Duodenal mucosa (tissue), 2 donors: ENCODE results near the gene KRTAP4-11.
"Not testable (repeated sequence)": the region's sequence is repeated elsewhere in the genome, so short reads cannot be mapped to it uniquely, and the experiment has no call there.

ENCODE experiments used
- H3K27ac ChIP-seq: one replicate; pipeline ENCODE4 v1.7.0; 2013; ENCODE audit warnings: low read depth, low read length
- H3K27me3 ChIP-seq, 2 donors: one replicate each; pipeline ENCODE4 v1.7.0; 2013; ENCODE audit warnings: low read length in 2 of 2, control low read depth in 1 of 2; ENCODE audit not compliant: insufficient read depth in 2 of 2, control insufficient read depth in 1 of 2
- H3K36me3 ChIP-seq, 2 donors: one replicate each; pipeline ENCODE4 v1.7.0; 2013; ENCODE audit warnings: low read length in 2 of 2, control low read depth in 1 of 2; ENCODE audit not compliant: insufficient read depth in 2 of 2, control insufficient read depth in 1 of 2
- H3K4me1 ChIP-seq, 2 donors: one replicate each; pipeline ENCODE4 v1.7.0; 2013; ENCODE audit warnings: low read length in 2 of 2, control low read depth in 1 of 2; ENCODE audit not compliant: insufficient read depth in 2 of 2, control insufficient read depth in 1 of 2
- H3K4me3 ChIP-seq, 2 donors: one replicate each; pipeline ENCODE4 v1.7.0; 2013; ENCODE audit warnings: low read length in 2 of 2, low read depth in 1 of 2
- H3K9ac ChIP-seq, 2 donors: one replicate each; pipeline ENCODE4 v1.7.0; 2013; ENCODE audit warnings: low read length in 2 of 2, low read depth in 1 of 2
- H3K9me3 ChIP-seq, 2 donors: one replicate each; pipeline ENCODE4 v1.7.0; 2013; ENCODE audit warnings: low read length in 2 of 2, control low read depth in 1 of 2; ENCODE audit not compliant: control insufficient read depth in 1 of 2

Gene KRTAP4-11

DNA sequence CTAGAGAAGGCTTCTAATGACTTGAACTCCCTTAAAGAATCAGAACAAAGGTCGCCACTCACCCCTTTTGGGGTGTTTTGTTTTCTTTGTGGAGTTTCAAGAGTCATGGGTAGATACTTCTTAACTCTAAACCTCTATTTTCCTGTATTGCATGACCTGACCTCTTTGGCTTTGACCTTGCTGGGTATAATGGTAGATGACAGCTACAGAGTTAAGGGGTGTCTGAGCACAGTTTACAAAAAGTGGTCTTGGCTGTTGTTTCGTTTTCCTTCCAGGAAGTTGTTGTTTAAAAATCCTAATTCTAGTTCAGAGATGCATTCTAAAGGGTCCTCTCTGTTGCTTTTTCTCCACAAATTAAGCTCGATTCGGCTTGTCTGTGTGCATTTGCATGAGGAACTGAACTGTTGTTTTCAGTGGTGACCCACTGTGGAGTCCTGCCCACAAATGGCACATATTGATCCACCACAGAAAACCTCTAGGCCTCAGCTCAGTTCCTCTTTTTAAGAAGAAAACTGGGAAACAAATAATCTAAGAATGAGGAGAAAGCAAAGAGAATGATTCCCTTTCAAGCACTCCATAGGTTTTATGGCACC, 29.3 kb downstream of the KRTAP4-11 start:
- H3K9ac ChIP-seq, H3K4me3 ChIP-seq, H3K4me1 ChIP-seq, H3K27ac ChIP-seq, H3K9me3 ChIP-seq, H3K36me3 ChIP-seq, H3K27me3 ChIP-seq: not testable (repeated sequence)

GRCh38 chr17:41084100-41084856, 33.9 kb downstream of the KRTAP4-11 start, which contains the start of gene KRTAP4-7:
TSS of gene KRTAP4-7 (plus strand) at chr17:41084150. CDS start at chr17:41084207, 57 bp downstream.
- H3K4me3 ChIP-seq, H3K9me3 ChIP-seq, H3K9ac ChIP-seq, H3K36me3 ChIP-seq, H3K4me1 ChIP-seq, H3K27ac ChIP-seq, H3K27me3 ChIP-seq: not testable (repeated sequence)

- H3K27ac ChIP-seq, H3K36me3 ChIP-seq, H3K9me3 ChIP-seq, H3K27me3 ChIP-seq, H3K9ac ChIP-seq, H3K4me1 ChIP-seq, H3K4me3 ChIP-seq: not testable (repeated sequence)
Measured at GRCh38 chr17:41083427-41083826, 34.7 kb downstream of the KRTAP4-11 start.

- no peak overlapping the region for H3K4me3 ChIP-seq
- no peak overlapping the region for H3K27ac ChIP-seq
- H3K9ac ChIP-seq = no peak overlapping the region
- H3K27me3 ChIP-seq = no peaks in the 10 kb centered on the region
- H3K4me1 ChIP-seq = no peaks in the 10 kb centered on the region
- no peaks in the 10 kb centered on the region for H3K9me3 ChIP-seq
- no peaks in the 10 kb centered on the region for H3K36me3 ChIP-seq
Measured at GRCh38 chr17:41082626-41083025, 35.5 kb downstream of the KRTAP4-11 start.

- Histone ChIP-seq H3K9me3 (no peaks in the 10 kb centered on the region), H3K27ac (no peak overlapping the region), H3K9ac (no peak overlapping the region), H3K4me1 (no peaks in the 10 kb centered on the region), H3K27me3 (peaks cover 0 to 6% of the 10 kb centered on the region in 2 donors), H3K36me3 (no peaks in the 10 kb centered on the region), H3K4me3 (no peak overlapping the region)
Measured at GRCh38 chr17:41076788-41077187, 41.4 kb downstream of the KRTAP4-11 start.

DNA sequence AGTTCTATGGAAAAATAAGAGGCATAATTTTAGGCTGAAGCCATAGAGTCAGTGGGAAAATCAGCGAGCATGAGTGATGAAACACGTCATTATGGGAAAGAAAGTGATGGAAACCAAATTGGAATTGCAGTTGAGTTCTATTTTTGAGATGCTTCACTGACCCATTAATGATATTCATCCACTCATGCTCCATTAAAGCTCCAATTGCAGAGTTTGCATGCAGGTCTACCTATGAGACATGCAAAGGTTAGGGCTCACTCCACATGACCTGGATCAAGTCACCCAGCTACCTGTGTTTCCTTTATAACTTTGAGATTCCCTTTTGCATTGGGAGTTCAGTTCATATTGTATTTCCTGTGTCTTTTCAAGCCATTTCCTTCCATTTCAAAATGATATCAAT, 44.5 kb downstream of the KRTAP4-11 start:
- Histone ChIP-seq H3K9me3 (no peaks in the 10 kb centered on the region), H3K27me3 (peaks cover 0 to 6% of the 10 kb centered on the region in 2 donors), H3K27ac (no peak overlapping the region), H3K4me3 (no peak overlapping the region), H3K9ac (no peak overlapping the region), H3K4me1 (no peaks in the 10 kb centered on the region), H3K36me3 (no peaks in the 10 kb centered on the region)

- Histone ChIP-seq H3K9ac (no peak overlapping the region), H3K4me3 (no peak overlapping the region), H3K27me3 (peaks cover 0 to 6% of the 10 kb centered on the region in 2 donors), H3K4me1 (no peaks in the 10 kb centered on the region), H3K36me3 (no peaks in the 10 kb centered on the region), H3K27ac (no peak overlapping the region), H3K9me3 (no peaks in the 10 kb centered on the region)
Measured at GRCh38 chr17:41071606-41072360, 46.4 kb downstream of the KRTAP4-11 start.

DNA sequence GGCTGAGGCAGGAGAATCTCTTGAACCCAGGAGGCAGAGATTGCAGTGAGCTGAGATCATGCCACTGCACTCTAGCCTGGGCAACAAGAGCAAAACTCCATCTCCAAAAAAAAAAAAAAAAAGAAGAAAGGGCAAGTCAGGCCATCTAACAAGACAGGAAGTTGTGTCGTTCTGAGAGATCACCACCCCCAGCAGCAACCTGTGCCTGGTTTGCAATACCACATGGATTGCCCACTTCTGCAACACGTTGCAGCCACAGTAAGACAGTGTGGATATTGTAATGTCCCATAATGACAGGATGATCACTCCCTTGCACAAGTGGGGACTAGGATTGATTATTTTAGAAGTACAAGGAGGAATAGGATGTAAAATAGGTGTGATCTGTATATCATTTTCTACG, 49.1 kb downstream of the KRTAP4-11 start:
- Histone ChIP-seq H3K9me3 (no peaks in the 10 kb centered on the region), H3K36me3 (no peaks in the 10 kb centered on the region), H3K27ac (no peak overlapping the region), H3K4me3 (no peak overlapping the region), H3K4me1 (no peaks in the 10 kb centered on the region), H3K9ac (no peak overlapping the region), H3K27me3 (no peaks in the 10 kb centered on the region)

- H3K9ac ChIP-seq = no peak overlapping the region
- H3K4me3 ChIP-seq = no peak overlapping the region
- H3K36me3 ChIP-seq = no peaks in the 10 kb centered on the region
- H3K27me3 ChIP-seq = peaks cover 0 to 5% of the 10 kb centered on the region in 2 donors
- no peaks in the 10 kb centered on the region for H3K4me1 ChIP-seq
- H3K9me3 ChIP-seq = no peaks in the 10 kb centered on the region
- H3K27ac ChIP-seq = no peak overlapping the region
Measured at GRCh38 chr17:41067281-41067680, 50.9 kb downstream of the KRTAP4-11 start.
